Measurements from ENCODE around the gene C11orf97. TPM values are rescaled to one million over a fixed set of nuclear protein-coding genes. Genes with fewer than 3 reads are reported as not detected.

Gene C11orf97
- total RNA-seq, 2 donors from 2014 or later: not detected

DNA sequence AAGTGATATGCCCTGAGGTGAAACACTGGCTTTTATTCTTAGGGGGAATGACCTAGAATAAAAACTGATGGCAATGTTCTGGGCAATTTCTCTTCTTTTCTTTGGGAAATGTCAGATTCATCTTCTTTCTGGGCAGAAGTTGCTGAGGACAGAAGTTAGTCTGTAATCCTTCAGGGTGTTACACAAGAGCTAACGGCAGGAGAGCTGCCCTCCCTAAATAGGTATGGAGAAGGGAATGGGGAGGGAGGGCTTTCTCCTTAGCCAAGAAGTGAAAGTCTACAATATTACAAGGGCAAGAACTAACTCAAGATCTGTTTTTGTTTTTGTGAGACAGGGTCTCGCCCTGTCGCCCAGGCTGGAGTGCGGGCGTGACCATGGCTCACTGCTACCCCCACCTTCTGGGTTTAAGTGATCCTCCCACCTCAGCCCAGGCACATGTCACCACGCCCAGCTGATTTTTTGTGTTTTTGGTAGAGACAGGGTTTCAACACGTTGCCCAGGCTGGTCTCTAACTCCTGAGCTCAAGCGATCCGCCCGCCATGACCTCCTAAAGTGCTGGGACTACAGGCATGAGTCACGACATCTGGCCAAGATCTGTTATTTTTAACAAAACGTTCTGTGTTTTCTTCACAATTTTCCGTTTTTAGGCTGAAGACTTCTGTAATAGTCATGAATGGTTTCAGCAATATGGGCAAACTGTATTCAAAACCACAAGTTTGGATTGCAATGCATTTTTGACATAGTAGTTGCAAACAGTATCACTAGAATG is 62.1 kb downstream of the C11orf97 start:
- no peak for DNase-seq
- Mint-ChIP-seq H3K27me3 (ENCODE audit: insufficient read depth) (peaks cover 22% of the 10 kb centered on the region), H3K36me3 (ENCODE audit: low read depth) (no peaks in the 10 kb centered on the region), H3K9me3 (peaks cover 6% of the 10 kb centered on the region), H3K4me3 (no peak overlapping the region), H3K4me1 (no peaks in the 10 kb centered on the region), H3K27ac (no peak overlapping the region)
- peaks cover 13% of the 10 kb centered on the region for H3K27me3 ChIP-seq (ENCODE audit: control insufficient read depth, insufficient read depth, low read length, poor library complexity, severe bottlenecking)
- TF ChIP-seq CTCF (conservative IDR thresholded peaks at IDR 0.05): no peak
- H3K9ac ChIP-seq (ENCODE audit: extremely low read depth, low read length, poor library complexity, severe bottlenecking): no peak overlapping the region
- H3K4me3 ChIP-seq (ENCODE audit: low read length): no peak overlapping the region
- 83 to 86% methylated on average over 9 to 13 of the region's 13 CpGs for WGBS, 2 experiments (ENCODE audit: insufficient coverage in 1 of 2, insufficient read length in 1 of 2)
- no peaks in the 10 kb centered on the region for H3K4me1 ChIP-seq (ENCODE audit: control insufficient read depth, insufficient read depth, low read length)
- no peak overlapping the region for H3K27ac ChIP-seq (ENCODE audit: low read depth, low read length)
- H3K9me3 ChIP-seq (ENCODE audit: control insufficient read depth, low read length): no peaks in the 10 kb centered on the region
- no peaks in the 10 kb centered on the region for H3K36me3 ChIP-seq (ENCODE audit: control insufficient read depth, insufficient read depth, low read length)

DNA sequence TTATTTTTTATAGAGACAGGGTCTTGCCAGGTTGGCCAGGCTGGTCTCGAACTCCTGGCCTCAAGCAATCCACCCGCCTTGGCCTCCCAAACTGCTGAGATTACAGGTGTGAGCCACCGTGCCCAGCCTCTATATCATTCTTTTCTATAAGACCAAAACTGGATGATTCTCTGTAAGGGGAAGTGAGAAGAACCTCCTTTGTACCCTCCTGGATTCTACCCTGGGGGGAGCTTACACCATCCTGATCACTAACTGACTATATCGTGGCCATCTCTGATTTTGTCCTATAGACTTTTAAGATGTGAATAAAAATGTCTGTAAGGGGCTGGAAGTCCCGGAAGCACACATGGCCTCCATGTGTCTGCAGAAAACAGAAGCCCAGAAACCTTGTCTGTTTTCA is 64.0 kb downstream of the C11orf97 start:
- H3K27ac Mint-ChIP-seq: no peak overlapping the region
- H3K36me3 Mint-ChIP-seq (ENCODE audit: low read depth): no peaks in the 10 kb centered on the region
- peaks cover 6% of the 10 kb centered on the region for H3K9me3 Mint-ChIP-seq
- WGBS, 2 experiments (ENCODE audit: insufficient coverage in 1 of 2, insufficient read length in 1 of 2): 90 to 91% methylated on average over 3 to 5 of the region's 5 CpGs
- Histone ChIP-seq H3K9ac (ENCODE audit: extremely low read depth, low read length, poor library complexity, severe bottlenecking) (no peak overlapping the region), H3K27ac (ENCODE audit: low read depth, low read length) (no peak overlapping the region), H3K4me3 (ENCODE audit: low read length) (no peak overlapping the region), H3K9me3 (ENCODE audit: control insufficient read depth, low read length) (no peaks in the 10 kb centered on the region), H3K4me1 (ENCODE audit: control insufficient read depth, insufficient read depth, low read length) (no peaks in the 10 kb centered on the region), H3K36me3 (ENCODE audit: control insufficient read depth, insufficient read depth, low read length) (no peaks in the 10 kb centered on the region), H3K27me3 (ENCODE audit: control insufficient read depth, insufficient read depth, low read length, poor library complexity, severe bottlenecking) (peaks cover 13% of the 10 kb centered on the region)
- H3K27me3 Mint-ChIP-seq (ENCODE audit: insufficient read depth): peaks cover 22% of the 10 kb centered on the region
- H3K4me1 Mint-ChIP-seq: no peaks in the 10 kb centered on the region
- no peak overlapping the region for H3K4me3 Mint-ChIP-seq
- no peak for DNase-seq
- TF ChIP-seq CTCF (conservative IDR thresholded peaks at IDR 0.05): no peak

GRCh38 chr11:94577841-94578240 is 65.6 kb downstream of the C11orf97 start:
- no peak overlapping the region for H3K4me3 ChIP-seq (ENCODE audit: low read length)
- H3K36me3 ChIP-seq (ENCODE audit: control insufficient read depth, insufficient read depth, low read length): no peaks in the 10 kb centered on the region
- H3K36me3 Mint-ChIP-seq (ENCODE audit: low read depth): no peaks in the 10 kb centered on the region
- DNase-seq: no peak
- peaks cover 13% of the 10 kb centered on the region for H3K27me3 ChIP-seq (ENCODE audit: control insufficient read depth, insufficient read depth, low read length, poor library complexity, severe bottlenecking)
- WGBS, 2 experiments (ENCODE audit: insufficient coverage in 1 of 2, insufficient read length in 1 of 2): 75 to 87% methylated on average over 2 to 3 of the region's 3 CpGs
- no peaks in the 10 kb centered on the region for H3K9me3 ChIP-seq (ENCODE audit: control insufficient read depth, low read length)
- H3K4me3 Mint-ChIP-seq: no peak overlapping the region
- H3K4me1 ChIP-seq (ENCODE audit: control insufficient read depth, insufficient read depth, low read length): peaks cover 3% of the 10 kb centered on the region
- H3K9ac ChIP-seq (ENCODE audit: extremely low read depth, low read length, poor library complexity, severe bottlenecking): no peak overlapping the region
- H3K9me3 Mint-ChIP-seq: peaks cover 2% of the 10 kb centered on the region
- H3K27me3 Mint-ChIP-seq (ENCODE audit: insufficient read depth): peaks cover 19% of the 10 kb centered on the region
- H3K27ac Mint-ChIP-seq: no peak overlapping the region
- no peak for TF ChIP-seq CTCF (conservative IDR thresholded peaks at IDR 0.05)
- H3K27ac ChIP-seq (ENCODE audit: low read depth, low read length): no peak overlapping the region
- peaks cover 6% of the 10 kb centered on the region for H3K4me1 Mint-ChIP-seq

Small RNA genes within 50 kb of the gene (microRNA-seq; reads per million reads assigned to microRNA genes)
- 1.9 reads per million, percentile 9 among the genes with 10 or more reads in this experiment for gene MIR548L (ENCODE audit: borderline microRNAs expressed)

Other genes with a start within 250 kb of the C11orf97 start
- gene IZUMO1R, start 207.9 kb upstream of the C11orf97 start, total RNA-seq: not detected
- gene GPR83, start 111.0 kb upstream of the C11orf97 start, total RNA-seq: under 1 TPM; 0.13 to 0.26 TPM
- 10 to 100 TPM; 38.1 to 43.5 TPM for gene MRE11, start 18.6 kb upstream of the C11orf97 start, total RNA-seq
- gene ANKRD49, start 18.5 kb upstream of the C11orf97 start, total RNA-seq: 10 to 100 TPM; 11.2 to 14.4 TPM
- 1 to 10 TPM; 2.8 to 5.4 TPM for gene FUT4, start 31.5 kb downstream of the C11orf97 start, total RNA-seq
- gene PIWIL4, start 54.9 kb downstream of the C11orf97 start, total RNA-seq: under 1 TPM; 0.24 to 0.82 TPM

Data from endodermal cell (in vitro differentiated cells).